Measurements from ENCODE around the gene GTF2I. TPM values are rescaled to one million over a fixed set of nuclear protein-coding genes. Genes with fewer than 3 reads are reported as not detected.

GTF2I gene
- total RNA-seq, 4 donors from 2014 or later, result 142 to 376 (median 172) TPM

DNA sequence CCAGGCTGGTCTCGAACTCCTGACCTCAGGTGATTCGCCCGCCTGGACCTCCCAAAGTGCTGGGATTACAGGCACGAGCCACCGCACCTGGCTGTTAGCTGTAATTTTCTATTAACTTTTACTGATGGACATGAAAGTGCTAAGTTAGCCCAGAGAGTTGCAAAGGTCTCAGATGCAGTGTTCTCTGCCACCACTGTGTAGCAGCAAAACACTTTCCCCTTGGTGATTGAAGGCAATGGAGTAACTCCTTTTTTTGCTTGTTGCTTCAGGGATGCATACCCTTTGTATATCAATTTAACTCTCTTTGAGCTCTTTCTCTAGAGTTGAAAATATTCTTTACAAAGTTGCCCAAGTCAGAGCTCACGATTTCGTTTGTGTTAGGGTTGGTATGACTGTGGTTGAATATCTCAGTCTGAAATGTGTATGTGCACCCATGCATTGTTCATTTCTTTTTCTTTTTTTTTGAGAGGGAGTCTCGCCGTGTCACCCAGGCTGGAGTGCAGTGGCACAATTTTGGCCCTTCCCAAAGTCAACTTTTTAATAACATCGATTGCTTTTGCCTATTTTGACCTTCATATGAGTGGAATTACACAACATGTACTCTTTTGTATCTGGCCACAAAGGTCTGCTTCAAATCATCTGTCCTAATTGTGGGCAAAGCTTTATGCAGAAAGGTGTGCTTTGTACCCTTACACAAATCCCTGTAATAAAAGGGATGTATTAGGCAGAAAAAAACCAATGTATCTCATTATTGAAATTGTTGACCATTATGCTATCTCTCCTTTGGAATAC is 52.6 kb downstream of the GTF2I start:
- WGBS, result 96% methylated on average over 10 of the region's 10 CpGs
- peaks cover 8% of the 10 kb centered on the region for H3K9me3 ChIP-seq
- no peaks in the 10 kb centered on the region for H3K4me1 ChIP-seq
- H3K27ac ChIP-seq, result no peak overlapping the region
- peaks cover 94% of the 10 kb centered on the region for H3K36me3 ChIP-seq
- no peak overlapping the region for H3K4me3 ChIP-seq
- no peak for DNase-seq (ENCODE audit: low spot score in 2 of 2)
- TF ChIP-seq EP300 (IDR thresholded peaks at IDR 0.05) (no peak), POLR2AphosphoS5 (IDR thresholded peaks at IDR 0.05) (no peak), POLR2A (IDR thresholded peaks at IDR 0.05) (no peak)
- TF ChIP-seq, protein P1, sequence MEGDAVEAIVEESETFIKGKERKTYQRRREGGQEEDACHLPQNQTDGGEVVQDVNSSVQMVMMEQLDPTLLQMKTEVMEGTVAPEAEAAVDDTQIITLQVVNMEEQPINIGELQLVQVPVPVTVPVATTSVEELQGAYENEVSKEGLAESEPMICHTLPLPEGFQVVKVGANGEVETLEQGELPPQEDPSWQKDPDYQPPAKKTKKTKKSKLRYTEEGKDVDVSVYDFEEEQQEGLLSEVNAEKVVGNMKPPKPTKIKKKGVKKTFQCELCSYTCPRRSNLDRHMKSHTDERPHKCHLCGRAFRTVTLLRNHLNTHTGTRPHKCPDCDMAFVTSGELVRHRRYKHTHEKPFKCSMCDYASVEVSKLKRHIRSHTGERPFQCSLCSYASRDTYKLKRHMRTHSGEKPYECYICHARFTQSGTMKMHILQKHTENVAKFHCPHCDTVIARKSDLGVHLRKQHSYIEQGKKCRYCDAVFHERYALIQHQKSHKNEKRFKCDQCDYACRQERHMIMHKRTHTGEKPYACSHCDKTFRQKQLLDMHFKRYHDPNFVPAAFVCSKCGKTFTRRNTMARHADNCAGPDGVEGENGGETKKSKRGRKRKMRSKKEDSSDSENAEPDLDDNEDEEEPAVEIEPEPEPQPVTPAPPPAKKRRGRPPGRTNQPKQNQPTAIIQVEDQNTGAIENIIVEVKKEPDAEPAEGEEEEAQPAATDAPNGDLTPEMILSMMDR (IDR thresholded peaks at IDR 0.05), result no peak
- no peaks in the 10 kb centered on the region for H3K27me3 ChIP-seq

- no peak overlapping the region for H3K4me3 ChIP-seq
- H3K27me3 ChIP-seq, result no peaks in the 10 kb centered on the region
- H3K36me3 ChIP-seq, result peaks cover 80% of the 10 kb centered on the region
- DNase-seq (ENCODE audit: low spot score in 2 of 2), result no peak
- TF ChIP-seq POLR2AphosphoS5 (IDR thresholded peaks at IDR 0.05) (no peak), EP300 (IDR thresholded peaks at IDR 0.05) (no peak), POLR2A (IDR thresholded peaks at IDR 0.05) (no peak)
- TF ChIP-seq, protein P1 (IDR thresholded peaks at IDR 0.05), result no peak
- no peak overlapping the region for H3K27ac ChIP-seq
- H3K4me1 ChIP-seq, result no peaks in the 10 kb centered on the region
- peaks cover 8% of the 10 kb centered on the region for H3K9me3 ChIP-seq
These were observed 56.0 kb downstream of the GTF2I start for GRCh38 chr7:74713567-74713966.

GRCh38 chr7:74717889-74718288 is 60.4 kb downstream of the GTF2I start:
- Histone ChIP-seq H3K9me3 (peaks cover 8% of the 10 kb centered on the region), H3K4me3 (no peak overlapping the region), H3K36me3 (peaks cover 68% of the 10 kb centered on the region), H3K27ac (no peak overlapping the region), H3K27me3 (no peaks in the 10 kb centered on the region), H3K4me1 (no peaks in the 10 kb centered on the region)
- DNase-seq (ENCODE audit: low spot score in 2 of 2), result no peak
- TF ChIP-seq POLR2AphosphoS5 (IDR thresholded peaks at IDR 0.05), result no peak
- TF ChIP-seq EP300 (IDR thresholded peaks at IDR 0.05), result no peak
- TF ChIP-seq POLR2A (IDR thresholded peaks at IDR 0.05), result no peak
- TF ChIP-seq, protein P1 (IDR thresholded peaks at IDR 0.05), result no peak
- WGBS, result 87% methylated on average over 9 of the region's 9 CpGs

- no peaks in the 10 kb centered on the region for H3K27me3 ChIP-seq
- peaks cover 64% of the 10 kb centered on the region for H3K36me3 ChIP-seq
- H3K4me3 ChIP-seq, result no peak overlapping the region
- H3K27ac ChIP-seq, result no peak overlapping the region
- peaks cover 5% of the 10 kb centered on the region for H3K9me3 ChIP-seq
- TF ChIP-seq, protein P1 (IDR thresholded peaks at IDR 0.05), result no peak
- no peak for TF ChIP-seq EP300 (IDR thresholded peaks at IDR 0.05)
- no peak for TF ChIP-seq POLR2A (IDR thresholded peaks at IDR 0.05)
- TF ChIP-seq POLR2AphosphoS5 (IDR thresholded peaks at IDR 0.05), result no peak
- no peaks in the 10 kb centered on the region for H3K4me1 ChIP-seq
- no peak for DNase-seq (ENCODE audit: low spot score in 2 of 2)
- WGBS, result 87% methylated on average over 1 of the region's 1 CpG
These were observed 60.8 kb downstream of the GTF2I start for GRCh38 chr7:74718336-74718735.

DNA sequence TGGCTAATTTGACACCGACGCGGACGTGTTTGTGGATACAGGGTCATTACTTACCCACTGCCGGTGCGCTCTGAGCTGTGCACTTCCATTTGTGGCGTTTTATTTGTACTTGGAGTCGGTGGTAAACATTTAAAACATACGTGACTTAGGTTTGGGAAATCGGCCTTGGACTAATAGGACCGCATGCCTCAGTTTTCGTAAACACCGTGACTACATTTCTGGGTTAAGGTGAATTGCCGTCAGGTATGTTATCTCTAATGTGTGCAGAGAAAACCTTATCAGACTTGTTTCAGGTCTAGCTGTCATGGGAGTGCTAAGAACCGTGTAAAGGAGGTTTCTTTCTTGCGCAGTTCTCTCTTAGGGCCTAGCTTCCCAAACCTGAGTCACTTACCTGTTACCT is 64.6 kb downstream of the GTF2I start:
- whole genome bisulfite sequencing, result 95% methylated on average over 16 of the region's 16 CpGs
- no peak for TF ChIP-seq POLR2A (IDR thresholded peaks at IDR 0.05)
- TF ChIP-seq EP300 (IDR thresholded peaks at IDR 0.05), result no peak
- Histone ChIP-seq H3K27ac (no peak overlapping the region), H3K27me3 (no peaks in the 10 kb centered on the region), H3K4me3 (no peak overlapping the region), H3K36me3 (peaks cover 48% of the 10 kb centered on the region), H3K4me1 (no peaks in the 10 kb centered on the region), H3K9me3 (no peaks in the 10 kb centered on the region)
- no peak for DNase-seq (ENCODE audit: low spot score in 2 of 2)
